Tibial artery (tissue), 4 donors: Measurements from ENCODE around the gene UNC5A.

ENCODE experiments used
- DNase-seq, 2 donors: peaks; one replicate each; pipeline ENCODE4 v3.0.0-alpha.2; 2019
- H3K27ac ChIP-seq, 2 donors: fragments of 200-600 bp; sonication (generic) in 1 of 2; 1 replicate in 1 of 2; 2 replicates in 1 of 2; pipeline ENCODE4 v1.5.1; 2018 to 2019; ENCODE audit warnings: mild to moderate bottlenecking in 1 of 2
- H3K27me3 ChIP-seq, 2 donors: fragments of 200-600 bp; sonication (generic) in 1 of 2; one replicate each; pipeline versions ENCODE4 v1.5.1 to v1.6.0; 2016 to 2019
- H3K36me3 ChIP-seq, 3 donors: fragments of 200-600 bp; sonication (generic) in 2 of 3; one replicate each; pipeline ENCODE4 v1.5.1; 2016 to 2019; ENCODE audit warnings: mild to moderate bottlenecking in 2 of 3
- H3K4me1 ChIP-seq, 4 donors: fragments of 200-600 bp; sonication (generic) in 2 of 4; 1 replicate in 3 of 4; 2 replicates in 1 of 4; pipeline ENCODE4 v1.5.1; 2016 to 2019
- H3K4me3 ChIP-seq, 2 donors: fragments of 200-600 bp; sonication (generic) in 1 of 2; 1 replicate in 1 of 2; 2 replicates in 1 of 2; pipeline ENCODE4 v1.5.1; 2018 to 2019; ENCODE audit warnings: mild to moderate bottlenecking in 2 of 2
- H3K9me3 ChIP-seq, 3 donors: fragments of 200-600 bp; sonication (generic) in 1 of 3; one replicate each; pipeline ENCODE4 v1.5.1; 2016 to 2019
- CTCF ChIP-seq, 2 experiments: fragments of 200-600 bp in 1 of 2; fragments of 450-650 bp in 1 of 2; IDR thresholded peaks; one replicate each; pipeline ENCODE4 v1.5.1; 2017 to 2019; ENCODE audit warnings: antibody characterized with exemption in 2 of 2, mild to moderate bottlenecking in 1 of 2, moderate library complexity in 1 of 2
- intact Hi-C: fragments of 100-400 bp; cut with DNase I; formaldehyde crosslinking; loops from one replicate; pipeline ENCODE4 v1.15.0; 2023; ENCODE audit warnings: low total_unique reads

UNC5A gene

GRCh38 chr5:176899296-176899891 is 89.0 kb downstream of the UNC5A start, which contains the start of gene HK3:
HK3 (minus strand) TSS chr5:176899346; CDS start chr5:176896159, 3,187 bp downstream.
- Histone ChIP-seq H3K27me3 (no peaks in the 10 kb centered on the region), H3K4me1 (no peaks in the 10 kb centered on the region), H3K4me3 (no peak within 1 kb of the TSS), H3K27ac (no peak within 1 kb of the TSS), H3K9me3 (no peaks in the 10 kb centered on the region), H3K36me3 (peaks cover 15 to 25% (median 21%) of the 10 kb centered on the region in 3 donors)
- no peak for DNase-seq
- no peak for TF ChIP-seq CTCF (IDR thresholded peaks at IDR 0.05)
- intact Hi-C loops: no loop called here

- H3K9me3 ChIP-seq: no peaks in the 10 kb centered on the region
- H3K36me3 ChIP-seq: peaks cover 23 to 32% (median 29%) of the 10 kb centered on the region in 3 donors
- intact Hi-C loops: no loop called here
- no peak for DNase-seq
- no peak overlapping the region for H3K27ac ChIP-seq
- TF ChIP-seq CTCF (IDR thresholded peaks at IDR 0.05): no peak
- no peak overlapping the region for H3K4me3 ChIP-seq
- no peaks in the 10 kb centered on the region for H3K27me3 ChIP-seq
- H3K4me1 ChIP-seq: no peaks in the 10 kb centered on the region
Measured at GRCh38 chr5:176899946-176900779, 89.8 kb downstream of the UNC5A start.

GRCh38 chr5:176900780-176901204 is 90.4 kb downstream of the UNC5A start:
- Histone ChIP-seq H3K4me3 (no peak overlapping the region), H3K27me3 (no peaks in the 10 kb centered on the region), H3K27ac (no peak overlapping the region), H3K4me1 (no peaks in the 10 kb centered on the region), H3K36me3 (peaks cover 29 to 39% (median 35%) of the 10 kb centered on the region in 3 donors), H3K9me3 (no peaks in the 10 kb centered on the region)
- DNase-seq: no peak
- intact Hi-C loops: no loop called here
- TF ChIP-seq CTCF (IDR thresholded peaks at IDR 0.05): no peak

DNA sequence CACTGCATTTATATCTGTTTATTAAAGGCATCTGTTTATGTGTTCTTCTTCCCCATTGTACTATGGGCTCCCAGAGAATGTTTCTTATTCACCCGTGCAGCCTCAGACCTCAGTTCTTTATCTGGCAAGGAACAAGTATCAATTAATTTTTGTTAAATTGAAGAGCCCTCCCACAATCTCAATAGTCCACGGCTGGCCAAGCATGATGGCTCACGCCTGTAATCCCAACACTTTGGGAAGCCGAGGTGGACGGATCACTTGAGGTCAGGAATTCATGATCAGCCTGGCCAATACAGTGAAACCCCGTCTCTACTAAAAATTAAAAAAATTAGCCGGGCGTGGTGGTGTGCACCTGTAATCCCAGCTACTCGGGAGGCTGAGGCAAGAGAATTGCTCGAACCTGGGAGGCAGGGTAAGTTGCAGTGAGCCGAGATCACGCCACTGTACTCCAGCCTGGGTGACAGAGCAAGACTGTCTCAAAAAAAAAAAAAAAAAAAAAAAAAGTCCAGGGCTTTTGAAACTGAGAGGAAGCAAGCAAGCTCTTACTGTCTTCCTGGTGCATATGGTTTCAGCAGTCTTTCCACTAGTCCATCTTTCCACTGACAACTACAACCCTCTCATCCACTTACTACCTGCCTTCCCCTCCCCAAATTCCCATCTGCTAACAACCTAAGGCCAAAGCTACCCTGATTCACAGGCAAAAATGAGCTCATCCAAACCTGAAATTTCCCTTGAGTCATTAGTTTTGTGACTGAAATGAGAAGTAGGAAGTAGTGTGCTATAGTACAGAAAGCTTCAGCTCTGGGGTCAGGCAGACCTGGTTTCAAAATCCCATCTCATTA is 91.1 kb downstream of the UNC5A start:
- no peak overlapping the region for H3K27ac ChIP-seq
- H3K4me3 ChIP-seq: no peak overlapping the region
- H3K27me3 ChIP-seq: no peaks in the 10 kb centered on the region
- no peak for DNase-seq
- intact Hi-C loops: no loop called here
- H3K4me1 ChIP-seq: no peaks in the 10 kb centered on the region
- no peaks in the 10 kb centered on the region for H3K9me3 ChIP-seq
- H3K36me3 ChIP-seq: peaks cover 36 to 46% (median 42%) of the 10 kb centered on the region in 3 donors
- TF ChIP-seq CTCF (IDR thresholded peaks at IDR 0.05): no peak

DNA sequence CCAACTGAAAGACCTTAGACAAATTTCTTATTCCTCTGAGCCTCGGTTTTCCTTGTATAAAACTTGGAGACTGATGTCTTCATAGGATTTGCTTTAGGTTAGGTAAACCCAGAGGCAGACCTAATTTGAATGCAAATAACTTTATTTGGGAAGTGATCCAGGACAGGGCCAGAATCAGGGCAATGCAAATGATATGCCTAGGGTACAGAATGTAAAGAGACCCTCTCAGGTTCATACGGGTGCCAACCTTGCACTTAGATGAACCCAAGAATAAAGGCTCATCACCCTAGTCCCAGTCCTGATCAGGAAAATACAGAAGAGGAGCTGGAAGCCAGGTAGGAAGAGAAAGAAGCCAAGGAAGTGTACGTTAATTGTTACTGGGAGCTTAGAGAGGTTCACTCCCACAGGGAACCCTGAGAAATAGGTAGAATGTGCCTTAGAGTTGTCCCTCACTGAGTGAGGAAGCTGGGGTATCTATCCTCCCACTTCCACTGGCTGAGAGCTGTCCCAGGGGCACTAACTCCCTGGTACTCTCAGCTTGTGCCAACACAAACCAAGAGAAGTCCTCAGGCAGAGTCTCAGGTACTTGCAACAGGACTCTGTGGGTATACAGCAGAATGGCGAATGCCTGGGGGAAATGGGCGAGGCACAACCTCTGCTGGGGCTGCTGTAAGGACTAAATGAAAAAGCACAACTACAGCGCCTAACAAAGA is 91.9 kb downstream of the UNC5A start:
- H3K27me3 ChIP-seq: no peaks in the 10 kb centered on the region
- intact Hi-C loops: no loop called here
- H3K4me1 ChIP-seq: no peaks in the 10 kb centered on the region
- no peak for TF ChIP-seq CTCF (IDR thresholded peaks at IDR 0.05)
- H3K27ac ChIP-seq: no peak overlapping the region
- H3K4me3 ChIP-seq: no peak overlapping the region
- H3K9me3 ChIP-seq: no peaks in the 10 kb centered on the region
- peaks cover 44 to 53% (median 50%) of the 10 kb centered on the region in 3 donors for H3K36me3 ChIP-seq
- no peak for DNase-seq
